Activated B cell treated with CpG ODN at 0.5 μM for 24 hours (primary cell): ENCODE data around the gene HS3ST6. TPM values are rescaled to one million over a fixed set of nuclear protein-coding genes. Genes with fewer than 3 reads are reported as not detected.

ENCODE experiments used
- ATAC-seq: fragments of 200-7000 bp; cut with Tn5 transposase; one replicate; pipeline ENCODE4 v1.10.0; 2021; ENCODE audit warnings: low read depth, mild to moderate bottlenecking, moderate library complexity
- CTCF ChIA-PET: fragments of 350-600 bp; sonication (Branson Sonifier 250); formaldehyde crosslinking; loops from one replicate; lab custom pipeline; 2021; ENCODE audit warnings: antibody characterized with exemption; lab: Charles Lee
- POLR2A ChIA-PET: fragments of 350-600 bp; sonication (Branson Sonifier 250); formaldehyde crosslinking; loops from one replicate; lab custom pipeline; 2021; ENCODE audit warnings: antibody characterized with exemption; lab: Charles Lee
- DNase-seq: peaks from one replicate; pipeline ENCODE4 v3.0.0; 2022
- H3K27ac Mint-ChIP-seq: one replicate; pipeline ENCODE4 v1.8.0; 2020; ENCODE audit warnings: mixed read lengths
- H3K27me3 Mint-ChIP-seq: one replicate; pipeline ENCODE4 v1.8.0; 2021; ENCODE audit warnings: mixed read lengths
- H3K36me3 Mint-ChIP-seq: one replicate; pipeline ENCODE4 v1.8.0; 2021; ENCODE audit warnings: low read depth, mixed read lengths
- H3K4me1 Mint-ChIP-seq: one replicate; pipeline ENCODE4 v1.8.0; 2021; ENCODE audit warnings: mixed read lengths
- H3K4me3 Mint-ChIP-seq: one replicate; pipeline ENCODE4 v1.8.0; 2020; ENCODE audit warnings: mild to moderate bottlenecking, mixed read lengths
- H3K9me3 Mint-ChIP-seq: one replicate; pipeline ENCODE4 v1.8.0; 2020; ENCODE audit warnings: mixed read lengths
- CTCF ChIP-seq: fragments of 200-600 bp; IDR thresholded peaks from one replicate; pipeline ENCODE4 v1.8.0; 2022; ENCODE audit warnings: antibody characterized with exemption, mild to moderate bottlenecking
- intact Hi-C: fragments of 100-400 bp; cut with micrococcal nuclease; formaldehyde crosslinking; loops from one replicate; pipeline ENCODE4 v1.15.1; 2024
- total RNA-seq: library from RNA; stranded (reverse); gene quantifications from 2 replicates; pipeline ENCODE4 v1.2.3, GENCODE V29; 2022

HS3ST6 gene
- total RNA-seq, 1 donor from 2014 or later: not detected

- Mint-ChIP-seq H3K4me1 (no peaks in the 10 kb centered on the region), H3K9me3 (no peaks in the 10 kb centered on the region), H3K36me3 (no peaks in the 10 kb centered on the region), H3K27ac (no peak overlapping the region), H3K27me3 (no peaks in the 10 kb centered on the region), H3K4me3 (no peak overlapping the region)
- ChIA-PET CTCF (no interaction called here), POLR2A (interaction anchor here (3.0 kb wide), 1 partner anchor 14 kb away, joined by 9 read pairs; the partner anchor contains the start of gene RPS2)
- DNase-seq (no peak), ATAC-seq (no peak)
- intact Hi-C loops: no loop called here
- no peak for TF ChIP-seq CTCF
Observed at GRCh38 chr16:1950559-1950958, 32.3 kb upstream of the HS3ST6 start.

GRCh38 chr16:1950047-1950446, 31.8 kb upstream of the HS3ST6 start:
- Mint-ChIP-seq H3K27ac (no peak overlapping the region), H3K4me1 (no peaks in the 10 kb centered on the region), H3K27me3 (no peaks in the 10 kb centered on the region), H3K9me3 (no peaks in the 10 kb centered on the region), H3K36me3 (no peaks in the 10 kb centered on the region), H3K4me3 (no peak overlapping the region)
- CTCF ChIA-PET: no interaction called here
- TF ChIP-seq CTCF: no peak
- ATAC-seq (no peak), DNase-seq (no peak)
- POLR2A ChIA-PET: interaction anchor here (3.0 kb wide), 1 partner anchor 14 kb away, joined by 9 read pairs; the partner anchor contains the start of gene RPS2
- intact Hi-C loops: no loop called here

GRCh38 chr16:1949507-1949906, 31.3 kb upstream of the HS3ST6 start:
- no peak for DNase-seq
- POLR2A ChIA-PET: interaction anchor here (0.7 to 3.0 kb wide), 3 partner anchors 15 to 17 kb away, joined by 4 to 9 read pairs (median 9); partner anchors contain the start of gene RPS2
- H3K27ac Mint-ChIP-seq: no peak overlapping the region
- intact Hi-C loops: no loop called here
- no peaks in the 10 kb centered on the region for H3K27me3 Mint-ChIP-seq
- H3K4me3 Mint-ChIP-seq: no peak overlapping the region
- H3K9me3 Mint-ChIP-seq: no peaks in the 10 kb centered on the region
- no peaks in the 10 kb centered on the region for H3K36me3 Mint-ChIP-seq
- ATAC-seq: no peak
- H3K4me1 Mint-ChIP-seq: no peaks in the 10 kb centered on the region
- CTCF ChIA-PET: no interaction called here
- TF ChIP-seq CTCF: no peak

- Mint-ChIP-seq H3K27me3 (no peaks in the 10 kb centered on the region), H3K27ac (no peak overlapping the region), H3K4me1 (peaks cover 13% of the 10 kb centered on the region), H3K4me3 (no peak overlapping the region), H3K9me3 (no peaks in the 10 kb centered on the region), H3K36me3 (no peaks in the 10 kb centered on the region)
- intact Hi-C loops: no loop called here
- POLR2A ChIA-PET: no interaction called here
- TF ChIP-seq CTCF: no peak
- DNase-seq (no peak), ATAC-seq (no peak)
- CTCF ChIA-PET: no interaction called here
Observed at GRCh38 chr16:1947369-1947670, 29.1 kb upstream of the HS3ST6 start.

- Mint-ChIP-seq H3K9me3 (no peaks in the 10 kb centered on the region), H3K27me3 (no peaks in the 10 kb centered on the region), H3K4me1 (peaks cover 19% of the 10 kb centered on the region), H3K4me3 (no peak overlapping the region), H3K36me3 (no peaks in the 10 kb centered on the region), H3K27ac (no peak overlapping the region)
- intact Hi-C loops: no loop called here
- no peak for ATAC-seq
- CTCF ChIA-PET: no interaction called here
- no peak for TF ChIP-seq CTCF
- DNase-seq: no peak
- POLR2A ChIA-PET: interaction anchor here (0.6 kb wide), 1 partner anchor 42 kb away, joined by 3 read pairs; no protein-coding TSS in a partner anchor
Observed at GRCh38 chr16:1946495-1947368, 28.5 kb upstream of the HS3ST6 start.
